OCI-LY1 (cell line): ENCODE measurements around the gene ASPSCR1.

Experiments
- H2AFZ ChIP-seq: fragments of 200-600 bp; sonication (generic), shearing (Covaris generic); 2 replicates; pipeline ENCODE4 v1.6.0; 2014; ENCODE audit warnings: antibody characterized with exemption, mild to moderate bottlenecking, low read length
- H3F3A ChIP-seq: fragments of 200-600 bp; sonication (generic), shearing (Covaris generic); 2 replicates; pipeline ENCODE4 v1.6.0; 2014; ENCODE audit warnings: mild to moderate bottlenecking, antibody characterized with exemption, low read length, moderate library complexity; ENCODE audit not compliant: insufficient read depth
- H3K27ac ChIP-seq: fragments of 200-600 bp; sonication (generic); 2 replicates; pipeline ENCODE4 v1.5.1; 2014; ENCODE audit warnings: low read length, mixed run types, mild to moderate bottlenecking, low read depth; ENCODE audit not compliant: poor library complexity, severe bottlenecking
- H3K27me3 ChIP-seq: fragments of 200-600 bp; sonication (generic); 2 replicates; pipeline ENCODE4 v1.6.0; 2014; ENCODE audit warnings: antibody characterized with exemption, mild to moderate bottlenecking, low read length, moderate library complexity; ENCODE audit not compliant: insufficient read depth
- H3K36me3 ChIP-seq: fragments of 200-600 bp; sonication (generic); 2 replicates; pipeline ENCODE4 v1.6.1; 2014; ENCODE audit warnings: mild to moderate bottlenecking, antibody characterized with exemption, low read length, moderate library complexity, mixed read lengths; ENCODE audit not compliant: insufficient read depth
- H3K4me1 ChIP-seq: fragments of 200-600 bp; sonication (generic); 2 replicates; pipeline ENCODE4 v1.5.1; 2014; ENCODE audit warnings: mild to moderate bottlenecking, low read length, moderate library complexity; ENCODE audit not compliant: insufficient read depth, severe bottlenecking
- H3K4me2 ChIP-seq: fragments of 200-600 bp; sonication (generic), shearing (Covaris generic); 2 replicates; pipeline ENCODE4 v1.6.1; 2014; ENCODE audit warnings: low read length
- H3K4me3 ChIP-seq: fragments of 200-600 bp; sonication (generic); 2 replicates; pipeline ENCODE4 v1.5.1; 2014; ENCODE audit warnings: low read length, low read depth, mild to moderate bottlenecking, mixed read lengths; ENCODE audit not compliant: poor library complexity, severe bottlenecking
- H3K79me2 ChIP-seq: fragments of 200-600 bp; shearing (Covaris generic); 2 replicates; pipeline ENCODE4 v1.6.1; 2016; ENCODE audit warnings: mixed run types, low read length, mixed read lengths; ENCODE audit not compliant: insufficient read depth
- H3K9ac ChIP-seq: fragments of 200-600 bp; sonication (generic), shearing (Covaris generic); 2 replicates; pipeline ENCODE4 v1.6.1; 2014; ENCODE audit warnings: mild to moderate bottlenecking, low read length, mixed read lengths
- H3K9me2 ChIP-seq: fragments of 200-600 bp; sonication (generic), shearing (Covaris generic); 2 replicates; pipeline ENCODE4 v1.6.1; 2014; ENCODE audit warnings: low read depth, mild to moderate bottlenecking, low read length, mixed read lengths
- H3K9me3 ChIP-seq: fragments of 200-600 bp; shearing (Covaris generic); 2 replicates; pipeline ENCODE4 v1.6.1; 2014; ENCODE audit warnings: low read length, mixed read lengths
- H4K20me1 ChIP-seq: fragments of 200-600 bp; sonication (generic), shearing (Covaris generic); 2 replicates; pipeline ENCODE4 v1.6.0; 2016; ENCODE audit warnings: mild to moderate bottlenecking, low read length; ENCODE audit not compliant: insufficient read depth
- CTCF ChIP-seq: fragments of 200-600 bp; sonication (generic), shearing (Covaris generic); IDR thresholded peaks from 2 replicates; pipeline ENCODE4 v1.5.1; 2017; ENCODE audit warnings: mild to moderate bottlenecking, antibody characterized with exemption, low read length, moderate library complexity, mixed read lengths
- EZH2 ChIP-seq: fragments of 200-600 bp; sonication (generic), shearing (Covaris generic); IDR thresholded peaks from 2 replicates; pipeline ENCODE4 v1.8.0; 2017; ENCODE audit warnings: borderline replicate concordance, mixed run types, mild to moderate bottlenecking, antibody characterized with exemption, low read length, moderate library complexity, mixed read lengths

ASPSCR1 gene

GRCh38 chr17:82058230-82058854, 80.9 kb downstream of the ASPSCR1 start:
- Histone ChIP-seq H2AFZ (no peak overlapping the region), H3K9me3 (no peaks in the 10 kb centered on the region), H3K9me2 (no peaks in the 10 kb centered on the region), H3K36me3 (peaks cover 98% of the 10 kb centered on the region), H3K4me1 (peaks cover 5% of the 10 kb centered on the region), H3K79me2 (no peaks in the 10 kb centered on the region), H3K4me2 (no peak overlapping the region), H3K4me3 (no peak overlapping the region), H3K27ac (no peak overlapping the region), H3K27me3 (no peaks in the 10 kb centered on the region), H4K20me1 (no peaks in the 10 kb centered on the region), H3K9ac (no peak overlapping the region), H3F3A (no peaks in the 10 kb centered on the region)
- TF ChIP-seq EZH2 = no peak
- TF ChIP-seq CTCF = no peak

- Histone ChIP-seq H3K27me3 (no peaks in the 10 kb centered on the region), H3K4me1 (peaks cover 6% of the 10 kb centered on the region), H3K9me3 (no peaks in the 10 kb centered on the region), H3F3A (no peaks in the 10 kb centered on the region), H3K79me2 (no peaks in the 10 kb centered on the region), H3K9me2 (no peaks in the 10 kb centered on the region), H3K9ac (no peak overlapping the region), H3K36me3 (peaks cover 98% of the 10 kb centered on the region), H2AFZ (no peak overlapping the region), H3K4me2 (no peak overlapping the region), H4K20me1 (no peaks in the 10 kb centered on the region), H3K27ac (no peak overlapping the region), H3K4me3 (no peak overlapping the region)
- TF ChIP-seq CTCF (no peak), EZH2 (no peak)
These were observed 81.4 kb downstream of the ASPSCR1 start for GRCh38 chr17:82058855-82059249.

- H3K79me2 ChIP-seq = no peaks in the 10 kb centered on the region
- H3K9me2 ChIP-seq = no peaks in the 10 kb centered on the region
- H3K27me3 ChIP-seq = no peaks in the 10 kb centered on the region
- no peaks in the 10 kb centered on the region for H3F3A ChIP-seq
- no peaks in the 10 kb centered on the region for H4K20me1 ChIP-seq
- H3K4me1 ChIP-seq = peaks cover 11% of the 10 kb centered on the region
- H3K4me2 ChIP-seq = no peak overlapping the region
- H3K9ac ChIP-seq = no peak overlapping the region
- H3K27ac ChIP-seq = no peak overlapping the region
- no peak overlapping the region for H3K4me3 ChIP-seq
- TF ChIP-seq EZH2 (no peak), CTCF (no peak)
- no peaks in the 10 kb centered on the region for H3K9me3 ChIP-seq
- no peak overlapping the region for H2AFZ ChIP-seq
- peaks cover 95% of the 10 kb centered on the region for H3K36me3 ChIP-seq
These were observed 82.0 kb downstream of the ASPSCR1 start for GRCh38 chr17:82059272-82060000.
